SH-SY5Y (cell line): ENCODE measurements around the gene MCM8.

ENCODE experiments used
- GATA2 ChIP-seq: IDR thresholded peaks from 2 replicates; pipeline ENCODE4 v1.6.1; 2011; ENCODE audit warnings: mild to moderate bottlenecking, low read depth, low read length
- GATA3 ChIP-seq: IDR thresholded peaks from 2 replicates; pipeline ENCODE4 v1.6.1; 2011; ENCODE audit warnings: low read depth, mild to moderate bottlenecking, low read length, moderate library complexity

DNA sequence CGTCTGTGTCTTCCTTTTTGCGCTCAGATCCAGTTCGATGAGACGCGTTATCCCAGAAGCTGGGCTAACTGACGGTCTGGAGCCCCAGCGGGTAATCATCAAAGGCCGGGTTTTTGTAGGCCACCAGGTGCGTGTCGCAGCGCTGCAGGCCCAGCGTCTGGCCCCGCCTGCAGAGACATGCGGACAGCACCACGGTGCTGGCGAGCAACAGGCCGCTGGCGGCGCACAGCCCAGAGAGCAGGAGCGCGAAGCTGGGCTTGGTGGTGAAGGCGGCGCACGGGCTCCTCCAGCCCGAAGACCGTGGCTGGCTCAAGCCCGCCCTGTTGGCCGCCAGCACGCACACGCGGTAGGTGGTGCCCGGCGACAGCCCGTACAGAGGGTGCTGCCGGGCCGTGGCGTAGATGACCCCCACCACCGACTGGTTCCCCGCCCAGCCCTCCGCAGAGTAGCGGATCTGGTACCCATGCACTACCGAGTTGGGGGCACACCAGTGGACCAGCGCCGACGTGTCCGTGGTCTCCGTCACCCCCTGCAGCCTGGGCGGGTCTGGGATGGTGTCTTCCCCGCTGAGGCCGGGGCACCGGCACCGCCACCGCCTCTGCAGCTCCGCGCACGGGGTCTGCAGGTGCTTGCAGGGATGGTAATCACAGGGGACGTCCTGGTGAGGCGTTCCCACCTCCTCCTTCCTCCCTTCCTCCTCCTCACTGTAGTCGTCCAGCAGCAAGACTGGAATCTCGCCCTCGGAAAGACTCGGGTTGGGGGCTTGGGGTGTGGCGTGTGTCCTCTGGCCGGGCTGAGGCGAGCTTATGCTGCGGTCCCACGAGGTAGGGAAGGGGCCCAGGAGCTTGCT is 90.7 kb downstream of the MCM8 start:
- TF ChIP-seq GATA2 (no peak), GATA3 (no peak)
